ENCODE measurements around the gene SLC29A3. TPM values are rescaled to one million over a fixed set of nuclear protein-coding genes. Genes with fewer than 3 reads are reported as not detected.

The SLC29A3 gene
- total RNA-seq, 4 donors from 2014 or later = 2.5 to 6.8 (median 5.8) TPM

DNA sequence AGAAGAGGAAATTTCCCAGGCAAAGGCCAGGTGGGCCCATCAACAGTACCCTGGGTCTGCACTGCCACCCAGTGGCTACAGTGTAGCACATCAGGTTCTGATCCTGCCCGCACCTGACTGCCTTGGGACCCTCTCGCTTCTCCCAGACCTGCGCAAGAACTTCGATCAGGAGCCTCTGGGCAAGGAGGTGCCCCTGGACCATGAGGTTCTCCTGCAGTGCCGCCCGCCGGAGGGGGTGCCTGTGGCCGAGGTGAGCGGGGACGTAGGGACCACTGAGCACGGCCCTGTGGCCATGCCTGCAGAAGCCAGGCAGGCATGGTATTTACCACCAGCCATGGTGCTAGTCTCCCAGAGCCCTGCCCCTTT, 33.9 kb upstream of the SLC29A3 start:
- ATAC-seq (ENCODE audit: low FRiP score) = peak; percentile 48
- peak; percentile 31 for DNase-seq (ENCODE audit: low spot score)
- TF ChIP-seq, protein P1, sequence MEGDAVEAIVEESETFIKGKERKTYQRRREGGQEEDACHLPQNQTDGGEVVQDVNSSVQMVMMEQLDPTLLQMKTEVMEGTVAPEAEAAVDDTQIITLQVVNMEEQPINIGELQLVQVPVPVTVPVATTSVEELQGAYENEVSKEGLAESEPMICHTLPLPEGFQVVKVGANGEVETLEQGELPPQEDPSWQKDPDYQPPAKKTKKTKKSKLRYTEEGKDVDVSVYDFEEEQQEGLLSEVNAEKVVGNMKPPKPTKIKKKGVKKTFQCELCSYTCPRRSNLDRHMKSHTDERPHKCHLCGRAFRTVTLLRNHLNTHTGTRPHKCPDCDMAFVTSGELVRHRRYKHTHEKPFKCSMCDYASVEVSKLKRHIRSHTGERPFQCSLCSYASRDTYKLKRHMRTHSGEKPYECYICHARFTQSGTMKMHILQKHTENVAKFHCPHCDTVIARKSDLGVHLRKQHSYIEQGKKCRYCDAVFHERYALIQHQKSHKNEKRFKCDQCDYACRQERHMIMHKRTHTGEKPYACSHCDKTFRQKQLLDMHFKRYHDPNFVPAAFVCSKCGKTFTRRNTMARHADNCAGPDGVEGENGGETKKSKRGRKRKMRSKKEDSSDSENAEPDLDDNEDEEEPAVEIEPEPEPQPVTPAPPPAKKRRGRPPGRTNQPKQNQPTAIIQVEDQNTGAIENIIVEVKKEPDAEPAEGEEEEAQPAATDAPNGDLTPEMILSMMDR (IDR thresholded peaks at IDR 0.05) = peak in 1 of 3 donors; percentile 29

DNA sequence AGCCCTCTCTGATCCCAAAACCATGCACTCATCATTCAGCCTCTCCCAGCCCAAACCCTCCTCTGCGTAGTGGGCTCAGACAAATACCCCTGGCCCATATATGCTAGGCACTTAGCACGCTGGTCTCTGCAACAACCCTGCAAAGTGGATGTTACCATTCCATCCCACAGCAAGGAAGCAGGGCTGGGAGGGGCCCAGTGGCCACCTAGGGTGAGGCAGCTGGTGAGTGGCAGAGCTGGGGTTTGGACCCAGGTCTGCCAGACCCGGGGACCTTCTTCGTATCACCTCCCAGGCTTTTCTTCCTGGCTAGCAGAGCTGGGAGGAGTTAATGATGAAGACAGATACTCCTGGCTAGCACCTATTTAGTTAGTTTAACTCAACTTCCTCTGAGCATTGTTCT, 33.1 kb upstream of the SLC29A3 start:
- DNase-seq (ENCODE audit: low spot score) (no peak), ATAC-seq (ENCODE audit: low FRiP score) (no peak)
- TF ChIP-seq, protein P1 (IDR thresholded peaks at IDR 0.05) = no peak

DNA sequence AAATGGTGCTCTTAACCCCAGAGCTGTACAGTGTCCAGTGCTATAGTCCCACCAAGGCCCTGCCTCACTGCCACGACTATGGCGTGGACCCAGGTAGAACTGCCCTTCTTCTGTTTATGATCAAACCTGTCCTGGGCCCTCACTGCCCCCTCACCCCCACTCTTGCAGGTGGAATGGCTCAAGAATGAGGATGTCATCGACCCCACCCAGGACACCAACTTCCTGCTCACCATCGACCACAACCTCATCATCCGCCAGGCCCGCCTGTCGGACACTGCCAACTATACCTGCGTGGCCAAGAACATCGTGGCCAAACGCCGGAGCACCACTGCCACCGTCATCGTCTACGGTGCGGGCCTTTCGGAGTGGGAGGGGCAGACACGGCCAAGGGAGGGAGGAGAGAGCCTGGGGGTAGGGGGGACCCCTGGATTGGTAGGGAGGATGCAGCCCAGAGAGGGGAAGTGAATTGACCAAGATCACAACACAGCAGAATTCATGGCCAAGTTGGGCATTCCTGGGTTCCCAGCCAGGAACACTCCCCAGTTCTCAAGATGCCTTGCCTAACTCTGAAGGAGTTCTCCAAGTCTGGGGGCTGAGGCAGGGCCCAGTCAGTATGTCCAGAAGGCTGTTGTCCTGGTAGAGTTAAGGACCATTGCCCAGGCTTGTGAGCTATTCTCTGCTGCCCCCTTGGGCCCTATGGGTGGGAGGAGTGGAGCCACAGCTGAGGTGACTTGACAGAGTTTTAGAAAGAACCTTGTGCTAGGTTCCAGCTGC, 32.4 kb upstream of the SLC29A3 start:
- TF ChIP-seq, protein P1 (IDR thresholded peaks at IDR 0.05) = no peak
- ATAC-seq (ENCODE audit: low FRiP score) (no peak), DNase-seq (ENCODE audit: low spot score) (no peak)

DNA sequence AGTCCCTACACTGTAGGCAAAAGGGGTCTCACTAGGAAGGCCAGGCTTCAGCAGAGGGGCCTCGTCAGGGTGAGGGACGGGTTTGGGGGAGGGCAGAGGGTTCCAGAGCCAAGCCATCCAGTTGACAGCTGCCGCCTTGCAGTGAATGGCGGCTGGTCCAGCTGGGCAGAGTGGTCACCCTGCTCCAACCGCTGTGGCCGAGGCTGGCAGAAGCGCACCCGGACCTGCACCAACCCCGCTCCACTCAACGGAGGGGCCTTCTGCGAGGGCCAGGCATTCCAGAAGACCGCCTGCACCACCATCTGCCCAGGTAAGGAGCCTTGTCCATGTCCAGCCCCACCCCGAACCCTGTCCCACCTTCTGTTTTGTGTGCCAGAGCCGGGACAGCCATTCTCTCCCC, 31.6 kb upstream of the SLC29A3 start:
- DNase-seq (ENCODE audit: low spot score) (no peak), ATAC-seq (ENCODE audit: low FRiP score) (no peak)
- TF ChIP-seq, protein P1 (IDR thresholded peaks at IDR 0.05) = no peak

DNA sequence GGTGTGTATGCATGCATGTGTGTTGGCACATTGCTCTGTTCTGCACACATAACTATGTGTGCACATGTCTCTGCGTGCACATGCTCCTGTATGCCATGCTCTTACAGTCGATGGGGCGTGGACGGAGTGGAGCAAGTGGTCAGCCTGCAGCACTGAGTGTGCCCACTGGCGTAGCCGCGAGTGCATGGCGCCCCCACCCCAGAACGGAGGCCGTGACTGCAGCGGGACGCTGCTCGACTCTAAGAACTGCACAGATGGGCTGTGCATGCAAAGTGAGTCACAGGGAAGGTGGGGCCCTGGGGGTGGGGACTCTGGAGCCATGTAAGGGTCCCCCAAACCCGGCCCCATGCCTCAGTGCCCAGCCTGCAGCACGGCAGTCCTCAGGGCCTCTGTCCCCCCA, 30.6 kb upstream of the SLC29A3 start:
- TF ChIP-seq, protein P1 (IDR thresholded peaks at IDR 0.05) = no peak
- no peak for ATAC-seq (ENCODE audit: low FRiP score)
- DNase-seq (ENCODE audit: low spot score) = no peak

DNA sequence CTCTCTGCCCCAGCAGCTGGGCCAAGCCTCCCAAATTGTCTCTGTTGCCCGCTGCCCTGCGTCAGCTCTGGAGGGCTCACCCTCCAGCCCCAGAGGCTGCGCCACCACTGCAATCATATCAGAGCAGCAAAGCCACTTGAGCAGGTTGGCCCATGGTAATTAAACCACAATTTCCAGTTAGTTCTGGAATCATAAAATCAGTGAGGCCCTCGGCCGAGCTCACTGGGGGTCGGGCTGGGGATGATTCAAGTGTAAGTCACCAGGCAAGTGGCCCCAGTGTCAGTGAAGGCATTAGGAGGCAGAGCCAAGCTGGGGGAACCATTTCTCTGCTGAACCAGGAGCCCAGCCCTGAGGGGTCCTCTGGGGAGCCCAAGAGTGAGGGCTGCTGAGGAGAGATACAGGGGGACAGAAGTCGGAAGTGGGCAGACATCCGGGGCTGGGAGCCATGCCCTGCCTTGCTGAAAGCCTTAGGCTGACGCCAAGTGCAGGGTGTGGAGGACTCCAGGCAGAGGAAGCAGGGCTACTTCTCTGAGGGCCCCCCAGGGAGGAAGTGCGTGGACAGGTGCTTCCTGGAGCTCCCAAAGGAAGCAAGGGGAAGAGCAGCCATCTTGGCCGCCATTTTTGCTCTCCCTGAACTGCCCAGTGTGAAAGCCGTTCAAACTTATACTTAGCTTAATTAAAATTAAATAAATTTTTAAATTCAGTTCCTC, 29.5 kb upstream of the SLC29A3 start:
- ATAC-seq (ENCODE audit: low FRiP score) = no peak
- no peak for DNase-seq (ENCODE audit: low spot score)
- TF ChIP-seq, protein P1 (IDR thresholded peaks at IDR 0.05) = no peak

DNA sequence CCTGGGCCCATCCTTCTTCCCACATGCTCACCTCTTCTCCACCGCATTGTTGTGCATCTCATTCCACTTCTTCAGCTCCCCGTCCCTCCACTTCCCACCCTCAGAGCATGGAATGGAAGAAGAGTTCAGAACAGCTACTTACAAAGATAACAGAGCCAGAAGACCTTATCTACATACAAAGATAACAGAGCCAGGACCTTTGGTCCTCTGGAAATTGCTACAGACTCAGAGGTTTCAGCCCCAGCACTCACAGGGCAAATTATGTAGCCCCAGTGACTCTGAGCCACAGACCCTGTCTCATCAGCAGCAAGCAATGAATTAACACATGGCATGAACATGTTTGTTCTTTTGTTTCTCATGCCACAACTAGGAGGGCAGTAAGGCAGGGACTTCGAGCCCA, 28.7 kb upstream of the SLC29A3 start:
- DNase-seq (ENCODE audit: low spot score) (no peak), ATAC-seq (ENCODE audit: low FRiP score) (no peak)
- TF ChIP-seq, protein P1 (IDR thresholded peaks at IDR 0.05) = no peak
